ENCODE data around the gene GJB6. TPM values are rescaled to one million over a fixed set of nuclear protein-coding genes. Genes with fewer than 3 reads are reported as not detected.

GJB6 gene
- total RNA-seq, 1 donor from 2014 or later = not detected

DNA sequence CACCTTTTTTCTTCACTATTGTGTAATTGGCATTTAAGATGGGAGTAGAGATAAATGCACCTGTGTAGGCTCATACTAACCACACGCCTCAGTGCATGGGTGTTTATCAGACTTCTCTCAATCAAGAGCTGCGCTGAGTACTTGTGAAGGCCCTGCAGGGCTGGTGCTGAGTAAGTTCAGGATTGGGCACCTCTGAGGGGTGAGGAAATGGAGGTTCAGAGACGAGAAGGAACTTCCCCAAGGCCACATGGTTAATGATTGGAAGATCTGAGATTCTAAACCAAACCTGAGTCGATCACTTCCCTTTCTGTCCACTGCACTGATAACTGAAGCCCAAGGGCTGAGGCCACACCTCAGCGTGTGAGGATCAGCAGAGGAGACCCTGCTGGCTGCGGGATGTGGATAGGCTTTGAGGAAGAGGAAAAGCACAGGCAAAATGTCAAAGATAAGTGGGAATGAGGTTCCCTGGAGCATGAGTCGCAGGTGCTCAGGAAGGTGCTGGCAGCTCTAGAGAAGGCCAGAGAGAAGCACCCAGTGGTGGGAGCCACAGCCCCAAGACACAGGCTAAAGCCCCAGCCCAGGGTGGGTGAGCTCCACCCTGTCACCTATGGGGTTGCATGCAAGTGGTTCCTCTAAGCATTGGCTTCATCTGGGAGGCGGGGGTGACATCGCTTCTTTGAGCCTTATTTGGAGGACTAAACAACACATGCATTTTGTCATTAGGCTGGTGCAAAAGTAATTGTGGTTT is 32.3 kb upstream of the GJB6 start:
- no peak for DNase-seq (ENCODE audit: low read depth)
- no peak overlapping the region for H3K4me3 ChIP-seq (ENCODE audit: low read depth, low read length)
- TF ChIP-seq, protein P1, sequence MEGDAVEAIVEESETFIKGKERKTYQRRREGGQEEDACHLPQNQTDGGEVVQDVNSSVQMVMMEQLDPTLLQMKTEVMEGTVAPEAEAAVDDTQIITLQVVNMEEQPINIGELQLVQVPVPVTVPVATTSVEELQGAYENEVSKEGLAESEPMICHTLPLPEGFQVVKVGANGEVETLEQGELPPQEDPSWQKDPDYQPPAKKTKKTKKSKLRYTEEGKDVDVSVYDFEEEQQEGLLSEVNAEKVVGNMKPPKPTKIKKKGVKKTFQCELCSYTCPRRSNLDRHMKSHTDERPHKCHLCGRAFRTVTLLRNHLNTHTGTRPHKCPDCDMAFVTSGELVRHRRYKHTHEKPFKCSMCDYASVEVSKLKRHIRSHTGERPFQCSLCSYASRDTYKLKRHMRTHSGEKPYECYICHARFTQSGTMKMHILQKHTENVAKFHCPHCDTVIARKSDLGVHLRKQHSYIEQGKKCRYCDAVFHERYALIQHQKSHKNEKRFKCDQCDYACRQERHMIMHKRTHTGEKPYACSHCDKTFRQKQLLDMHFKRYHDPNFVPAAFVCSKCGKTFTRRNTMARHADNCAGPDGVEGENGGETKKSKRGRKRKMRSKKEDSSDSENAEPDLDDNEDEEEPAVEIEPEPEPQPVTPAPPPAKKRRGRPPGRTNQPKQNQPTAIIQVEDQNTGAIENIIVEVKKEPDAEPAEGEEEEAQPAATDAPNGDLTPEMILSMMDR (conservative IDR thresholded peaks at IDR 0.05; ENCODE audit: low read depth, low read length) = no peak

DNA sequence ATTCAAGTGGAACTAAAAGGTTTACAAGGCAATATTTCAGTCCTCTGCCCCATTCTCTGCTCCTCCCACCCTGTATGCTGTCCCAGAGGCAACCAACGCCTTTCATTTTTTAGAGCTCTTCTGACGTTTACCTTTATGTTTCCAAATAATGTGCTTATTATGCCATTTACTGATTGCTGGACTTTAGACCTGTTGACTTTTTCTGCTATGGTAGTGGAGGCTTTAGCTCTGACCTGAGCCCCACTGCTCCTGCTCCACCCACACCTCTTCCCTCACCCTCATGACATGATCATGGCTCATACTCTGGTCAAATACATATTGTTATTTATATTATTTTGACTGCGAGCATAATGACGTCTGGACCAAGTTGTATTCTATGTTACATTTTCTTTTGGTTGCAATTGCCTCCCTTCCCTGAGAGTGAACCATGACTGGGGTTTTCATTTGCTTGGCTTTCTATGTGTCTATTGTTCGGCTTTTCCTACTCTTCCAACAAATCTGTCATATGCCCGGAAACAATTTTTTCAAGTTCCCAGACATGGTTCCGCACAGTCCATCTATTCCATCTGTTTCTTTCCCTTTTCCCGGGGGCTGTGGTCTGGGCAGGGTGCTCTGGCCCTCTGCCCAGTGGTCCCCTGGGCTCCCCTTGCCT is 31.4 kb upstream of the GJB6 start:
- no peak overlapping the region for H3K4me3 ChIP-seq (ENCODE audit: low read depth, low read length)
- DNase-seq (ENCODE audit: low read depth) = no peak
- TF ChIP-seq, protein P1 (conservative IDR thresholded peaks at IDR 0.05; ENCODE audit: low read depth, low read length) = no peak

DNA sequence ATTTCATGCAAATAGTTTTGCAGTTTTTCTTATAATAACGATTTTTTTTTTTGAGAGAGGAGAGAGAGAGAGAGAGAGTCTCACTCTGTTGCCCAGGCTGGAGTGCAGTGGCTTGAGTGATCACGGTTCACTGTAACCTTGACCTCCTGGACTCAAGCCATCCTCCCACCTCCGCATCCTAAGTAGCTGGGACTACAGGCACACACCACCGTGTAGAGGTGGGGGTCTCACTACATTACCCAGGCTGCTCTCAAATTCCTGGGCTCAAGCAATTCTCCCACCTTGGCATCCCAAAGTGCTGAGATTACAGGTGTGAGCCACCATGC is 26.8 kb upstream of the GJB6 start:
- H3K4me3 ChIP-seq (ENCODE audit: low read depth, low read length) = peak overlapping the region; percentile 54

DNA sequence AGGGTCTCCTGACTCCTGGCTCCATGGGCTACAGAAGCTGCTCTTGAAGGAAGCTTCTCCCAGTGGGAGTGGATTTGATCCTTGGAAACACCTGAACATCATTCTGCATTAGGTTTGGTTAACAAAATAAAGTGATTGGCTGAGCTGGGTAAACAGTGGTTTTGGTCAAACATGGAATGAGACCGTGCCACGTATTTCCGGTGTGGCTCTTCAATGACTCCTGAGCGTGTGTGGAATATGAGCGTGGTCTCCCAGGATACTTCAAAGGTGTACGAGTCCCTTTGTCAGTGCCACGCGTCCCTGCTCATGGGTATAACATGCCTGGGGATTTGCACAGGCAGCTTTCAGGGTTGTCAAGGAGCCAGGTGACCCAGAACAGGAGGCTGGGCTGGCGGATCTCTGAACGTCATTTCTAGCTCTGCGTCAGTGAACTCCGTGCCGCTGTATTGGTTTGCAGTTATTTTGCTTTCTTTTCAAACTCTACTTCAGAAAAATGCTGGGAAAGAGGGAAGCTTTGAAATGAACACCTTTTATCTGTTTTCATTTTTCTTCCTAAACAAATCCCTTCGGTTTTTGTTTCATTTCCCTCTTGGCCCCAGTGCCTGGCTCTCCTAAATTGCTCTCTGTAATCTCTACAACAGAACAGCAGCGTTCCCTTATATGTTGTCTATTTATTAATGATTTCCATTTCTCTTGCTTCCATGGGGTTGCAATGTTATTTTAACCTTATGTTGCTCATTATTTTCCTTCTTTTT is 26.3 kb upstream of the GJB6 start:
- H3K4me3 ChIP-seq (ENCODE audit: low read depth, low read length) = peak overlapping the region; percentile 54
- peak; percentile 61 for DNase-seq (ENCODE audit: low read depth)
- TF ChIP-seq, protein P1 (conservative IDR thresholded peaks at IDR 0.05; ENCODE audit: low read depth, low read length) = no peak

More for the DNA sequence above, 26.8 kb upstream of the GJB6 start:
- TF ChIP-seq, protein P1 (conservative IDR thresholded peaks at IDR 0.05; ENCODE audit: low read depth, low read length) = no peak
- DNase-seq (ENCODE audit: low read depth) = no peak

DNA sequence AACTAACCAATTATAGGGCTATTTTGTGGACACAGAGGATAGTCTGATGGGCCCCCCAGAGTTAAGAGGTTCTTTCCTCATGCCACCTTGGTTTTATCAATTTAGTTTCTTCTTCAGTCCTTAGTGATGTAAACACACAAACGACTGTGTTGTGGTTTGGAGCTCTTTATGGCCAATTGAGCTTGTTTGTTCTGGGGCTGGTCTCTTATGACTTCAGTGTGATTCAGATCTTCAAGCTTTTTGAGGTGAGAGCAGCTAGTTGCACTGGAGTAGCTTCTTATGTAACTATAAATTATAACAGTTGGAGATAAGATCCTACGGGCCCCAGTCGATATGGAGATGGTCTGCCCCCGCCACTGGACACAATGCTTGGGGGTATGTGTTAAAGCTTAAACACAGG is 22.0 kb upstream of the GJB6 start:
- H3K4me3 ChIP-seq (ENCODE audit: low read depth, low read length) = no peak overlapping the region
- no peak for DNase-seq (ENCODE audit: low read depth)
- TF ChIP-seq, protein P1 (conservative IDR thresholded peaks at IDR 0.05; ENCODE audit: low read depth, low read length) = no peak

DNA sequence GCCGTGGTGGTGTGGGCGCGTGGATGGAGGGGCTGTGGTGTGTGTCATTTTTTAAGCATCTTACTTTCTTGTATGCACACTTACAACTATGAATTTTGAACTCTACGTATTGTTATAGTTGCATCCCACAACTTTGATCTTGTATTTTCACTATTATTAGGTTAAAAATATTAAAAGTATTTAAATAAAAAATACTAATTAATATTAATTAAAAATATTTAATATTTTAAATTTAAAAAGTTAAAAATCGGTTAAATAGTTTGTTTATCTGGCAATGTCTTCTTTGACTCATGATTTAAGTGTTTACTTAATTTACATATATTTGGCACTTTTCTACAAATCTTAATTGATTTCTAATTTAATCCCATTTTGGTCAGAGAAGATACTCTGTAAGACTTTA is 17.8 kb upstream of the GJB6 start:
- no peak for DNase-seq (ENCODE audit: low read depth)
- no peak overlapping the region for H3K4me3 ChIP-seq (ENCODE audit: low read depth, low read length)
- TF ChIP-seq, protein P1 (conservative IDR thresholded peaks at IDR 0.05; ENCODE audit: low read depth, low read length) = no peak

Measured in epithelial cell of proximal tubule (primary cell).